Measurements from ENCODE around the gene HSDL1. TPM values are rescaled to one million over a fixed set of nuclear protein-coding genes. Genes with fewer than 3 reads are reported as not detected.
"Not testable (repeated sequence)": the region's sequence is repeated elsewhere in the genome, so short reads cannot be mapped to it uniquely, and the experiment has no call there.

The HSDL1 gene
- total RNA-seq, 1 donor from 2014 or later: 23.1 TPM

GRCh38 chr16:84138824-84139627, 6.0 kb downstream of the HSDL1 start:
- DNase-seq (ENCODE audit: low spot score): no peak

GRCh38 chr16:84138500-84138823, 6.5 kb downstream of the HSDL1 start:
- DNase-seq (ENCODE audit: low spot score): no peak

- DNase-seq (ENCODE audit: low spot score): no peak
These were observed 7.1 kb downstream of the HSDL1 start for GRCh38 chr16:84137769-84138357.

DNA sequence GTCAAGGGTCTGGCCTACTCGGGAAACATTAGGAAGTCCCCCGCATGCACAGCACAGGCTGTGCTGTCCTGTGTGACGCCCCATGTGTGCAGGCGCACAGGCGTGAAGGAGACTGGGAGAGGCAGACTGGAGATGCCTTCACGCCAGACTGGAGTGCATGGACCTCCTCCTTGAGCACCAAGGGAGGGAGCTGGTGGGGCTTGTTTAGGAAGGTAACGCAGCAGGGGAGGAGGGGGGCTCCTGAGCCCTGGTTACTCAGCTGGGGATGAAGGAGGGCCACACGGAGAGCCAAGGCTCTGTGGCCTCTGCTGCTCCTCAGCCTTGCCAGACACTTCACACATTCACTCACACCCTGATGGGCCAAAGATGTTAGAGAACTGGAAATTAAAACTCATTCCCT, 7.7 kb downstream of the HSDL1 start:
- DNase-seq (ENCODE audit: low spot score): no peak

DNA sequence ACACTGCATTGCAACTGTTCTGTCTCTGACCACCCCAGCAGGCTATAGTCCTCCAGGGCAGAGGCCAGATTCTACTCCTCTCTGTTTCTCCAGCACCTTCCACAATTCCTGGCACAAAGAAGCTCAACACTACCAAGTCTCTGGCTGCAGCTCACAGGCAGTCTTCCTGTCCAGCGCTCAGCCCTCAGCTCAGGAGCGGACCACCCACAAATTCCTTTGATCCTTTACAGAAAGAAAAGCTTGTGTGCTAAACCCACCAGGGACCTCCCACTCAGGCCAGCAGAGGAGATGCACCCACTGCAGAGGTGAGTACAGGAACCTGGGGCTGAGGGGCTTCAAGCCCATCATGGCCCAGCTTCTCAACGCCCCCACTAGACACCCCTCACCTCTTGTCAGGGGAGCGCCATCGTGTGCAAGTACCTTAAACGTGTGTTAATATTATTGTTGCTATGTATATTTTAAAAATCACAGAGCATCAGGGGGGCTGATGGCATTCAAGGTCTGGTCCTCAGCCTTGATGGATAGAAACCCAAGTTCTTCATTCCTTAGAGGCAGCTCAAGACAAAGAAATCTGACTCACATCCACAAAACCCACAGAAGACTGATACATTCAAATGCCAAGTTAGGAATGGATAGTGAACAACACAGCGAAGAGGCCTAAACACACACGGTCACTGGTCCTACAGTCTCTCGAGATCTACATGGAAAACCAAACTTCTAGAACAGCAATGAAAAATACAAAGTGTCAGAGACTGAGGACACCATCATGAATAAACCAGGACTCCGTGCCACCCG, 8.4 kb downstream of the HSDL1 start:
- no peak for DNase-seq (ENCODE audit: low spot score)

DNA sequence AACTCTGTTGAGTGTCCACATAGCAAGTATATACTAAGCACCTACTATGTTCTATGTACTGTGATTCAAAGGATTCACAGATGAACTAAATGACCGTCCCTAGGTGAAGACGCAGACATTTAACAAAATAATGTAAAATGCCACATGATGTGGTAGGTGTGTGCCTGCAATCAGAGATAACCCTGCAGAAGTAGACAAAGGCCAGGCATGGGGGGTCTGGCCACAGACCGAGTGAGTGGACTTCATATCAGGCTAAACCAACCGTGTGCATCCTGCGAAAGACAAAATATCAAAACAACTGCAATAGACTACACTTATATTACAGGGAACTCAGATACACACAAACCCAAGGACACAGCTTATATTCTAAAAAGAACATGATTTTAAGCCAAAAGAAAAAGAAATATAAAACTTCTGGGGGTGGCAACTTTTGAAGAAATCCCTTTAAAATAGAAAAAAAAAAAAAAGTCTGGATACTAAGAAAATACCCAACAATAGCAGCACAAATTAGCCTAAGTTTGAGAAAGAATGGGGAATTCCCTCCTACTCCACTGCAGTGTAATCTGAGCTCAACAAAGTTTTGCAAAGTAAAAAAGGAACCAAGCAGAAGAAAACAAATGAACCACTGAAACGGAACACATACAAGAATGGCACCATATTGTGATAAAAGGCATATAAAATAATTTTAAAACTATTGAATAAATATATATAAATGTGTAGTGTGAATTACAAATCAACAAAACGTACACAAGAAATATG, 12.3 kb downstream of the HSDL1 start:
- DNase-seq (ENCODE audit: low spot score): no peak

- DNase-seq (ENCODE audit: low spot score): no peak
These were observed 13.9 kb downstream of the HSDL1 start for GRCh38 chr16:84131117-84131516.

GRCh38 chr16:84124257-84125073, 20.5 kb downstream of the HSDL1 start:
- DNase-seq (ENCODE audit: low spot score): no peak

- no peak for DNase-seq (ENCODE audit: low spot score)
These were observed 24.0 kb downstream of the HSDL1 start for GRCh38 chr16:84121007-84121406.

GRCh38 chr16:84120023-84120422, 25.0 kb downstream of the HSDL1 start:
- DNase-seq (ENCODE audit: low spot score): no peak

GRCh38 chr16:84119368-84119767, 25.6 kb downstream of the HSDL1 start:
- no peak for DNase-seq (ENCODE audit: low spot score)

GRCh38 chr16:84118315-84118714, 26.7 kb downstream of the HSDL1 start:
- not testable (repeated sequence) for DNase-seq (ENCODE audit: low spot score)

- no peak for DNase-seq (ENCODE audit: low spot score)
These were observed 27.5 kb downstream of the HSDL1 start for GRCh38 chr16:84117494-84117843.

GRCh38 chr16:84116720-84117493, 28.1 kb downstream of the HSDL1 start, which contains the start of gene MBTPS1:
TSS of gene MBTPS1 (minus strand) at chr16:84116942. CDS start at chr16:84101783, 15,159 bp downstream.
- peak; percentile 100 for DNase-seq (ENCODE audit: low spot score)

- no peak for DNase-seq (ENCODE audit: low spot score)
These were observed 28.9 kb downstream of the HSDL1 start for GRCh38 chr16:84115919-84116719.

DNA sequence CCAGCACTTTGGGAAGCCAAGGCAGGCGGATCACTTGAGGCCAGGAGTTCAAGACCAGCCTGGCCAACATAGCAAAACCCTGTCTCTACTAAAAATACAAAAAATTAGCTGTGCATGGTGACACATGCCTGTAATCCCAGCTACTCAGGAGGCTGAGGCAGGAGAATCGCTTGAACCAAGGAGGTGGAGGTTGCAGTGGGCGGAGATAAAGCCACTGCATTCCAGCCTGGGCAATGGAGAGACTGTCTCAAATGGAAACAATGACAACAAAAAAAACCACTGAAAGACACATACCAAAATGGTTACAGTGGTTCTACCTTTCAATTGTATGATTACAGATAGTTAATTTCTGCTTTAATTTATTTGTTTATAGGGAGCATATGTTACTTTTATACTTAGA, 33.0 kb downstream of the HSDL1 start:
- not testable (repeated sequence) for DNase-seq (ENCODE audit: low spot score)

- no peak for DNase-seq (ENCODE audit: low spot score)
These were observed 33.5 kb downstream of the HSDL1 start for GRCh38 chr16:84111525-84111924.

DNA sequence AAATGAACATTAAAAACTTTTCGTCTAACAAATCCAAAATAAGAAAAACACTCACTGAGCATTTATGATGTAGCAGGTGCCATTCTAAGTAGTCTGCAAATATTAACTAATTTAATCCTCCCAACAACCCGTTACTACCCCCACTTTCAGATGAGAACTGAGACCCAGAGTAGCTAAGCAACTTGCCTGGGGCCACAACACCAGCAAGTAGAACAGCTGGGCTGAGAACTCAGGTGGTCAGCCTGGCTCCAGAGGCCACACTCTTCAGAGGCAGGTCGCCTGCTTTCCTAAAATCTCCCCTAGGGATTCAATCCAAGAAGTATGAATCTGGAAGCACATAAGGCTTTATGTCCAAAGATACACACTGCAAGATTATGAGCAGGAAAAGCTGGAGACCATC, 34.5 kb downstream of the HSDL1 start:
- no peak for DNase-seq (ENCODE audit: low spot score)
